Measurements from ENCODE around the gene ADCY1. TPM values are rescaled to one million over a fixed set of nuclear protein-coding genes. Genes with fewer than 3 reads are reported as not detected.

ADCY1 gene
- total RNA-seq, 4 donors from 2014 or later, result 0.49 to 1.2 (median 0.72) TPM

DNA sequence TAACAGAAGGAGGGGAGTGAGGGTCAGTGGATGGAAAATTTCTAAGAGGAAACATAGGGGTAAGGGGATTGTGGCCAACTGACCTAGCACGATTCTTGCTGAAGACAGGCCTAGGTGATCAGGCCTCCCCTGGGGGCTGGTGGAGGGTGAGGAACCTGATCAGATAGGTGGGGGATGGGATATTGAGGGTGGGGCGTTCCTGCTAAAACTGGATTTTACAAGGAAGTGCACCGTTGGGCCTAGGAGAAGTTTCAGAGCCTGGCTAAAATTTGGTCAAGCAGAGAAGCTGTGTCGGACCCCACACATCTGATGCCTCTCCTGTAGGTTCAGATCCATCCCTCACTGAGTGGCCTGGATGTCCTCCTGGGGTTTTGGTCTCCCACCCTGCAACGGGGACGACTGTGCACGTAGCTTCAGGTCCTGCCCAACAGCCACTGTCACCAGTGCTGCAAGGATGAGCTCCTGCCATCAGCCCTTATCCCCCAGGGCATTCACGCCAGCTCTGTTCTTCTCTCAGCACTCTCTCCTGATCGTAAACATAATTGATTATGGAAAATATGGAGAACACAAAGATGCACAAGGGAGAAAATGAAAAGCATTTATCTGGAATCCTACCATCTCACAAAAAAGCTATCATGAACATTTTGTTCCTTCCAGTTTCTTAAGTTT, 89.9 kb downstream of the ADCY1 start:
- no peak for TF ChIP-seq EP300 (IDR thresholded peaks at IDR 0.05)
- TF ChIP-seq, protein P1, sequence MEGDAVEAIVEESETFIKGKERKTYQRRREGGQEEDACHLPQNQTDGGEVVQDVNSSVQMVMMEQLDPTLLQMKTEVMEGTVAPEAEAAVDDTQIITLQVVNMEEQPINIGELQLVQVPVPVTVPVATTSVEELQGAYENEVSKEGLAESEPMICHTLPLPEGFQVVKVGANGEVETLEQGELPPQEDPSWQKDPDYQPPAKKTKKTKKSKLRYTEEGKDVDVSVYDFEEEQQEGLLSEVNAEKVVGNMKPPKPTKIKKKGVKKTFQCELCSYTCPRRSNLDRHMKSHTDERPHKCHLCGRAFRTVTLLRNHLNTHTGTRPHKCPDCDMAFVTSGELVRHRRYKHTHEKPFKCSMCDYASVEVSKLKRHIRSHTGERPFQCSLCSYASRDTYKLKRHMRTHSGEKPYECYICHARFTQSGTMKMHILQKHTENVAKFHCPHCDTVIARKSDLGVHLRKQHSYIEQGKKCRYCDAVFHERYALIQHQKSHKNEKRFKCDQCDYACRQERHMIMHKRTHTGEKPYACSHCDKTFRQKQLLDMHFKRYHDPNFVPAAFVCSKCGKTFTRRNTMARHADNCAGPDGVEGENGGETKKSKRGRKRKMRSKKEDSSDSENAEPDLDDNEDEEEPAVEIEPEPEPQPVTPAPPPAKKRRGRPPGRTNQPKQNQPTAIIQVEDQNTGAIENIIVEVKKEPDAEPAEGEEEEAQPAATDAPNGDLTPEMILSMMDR (IDR thresholded peaks at IDR 0.05), result no peak
- TF ChIP-seq POLR2AphosphoS5 (IDR thresholded peaks at IDR 0.05), result no peak
- TF ChIP-seq POLR2A (IDR thresholded peaks at IDR 0.05), result no peak
- H3K4me3 ChIP-seq, result no peak overlapping the region
- no peaks in the 10 kb centered on the region for H3K9me3 ChIP-seq
- H3K27me3 ChIP-seq, result no peaks in the 10 kb centered on the region
- no peaks in the 10 kb centered on the region for H3K4me1 ChIP-seq
- ATAC-seq, result no peak
- WGBS, 2 donors (ENCODE audit: low coverage in 1 of 2), result 77 to 92% methylated on average over 4 to 7 of the region's 9 CpGs
- no peaks in the 10 kb centered on the region for H3K36me3 ChIP-seq
- no peak overlapping the region for H3K27ac ChIP-seq

DNA sequence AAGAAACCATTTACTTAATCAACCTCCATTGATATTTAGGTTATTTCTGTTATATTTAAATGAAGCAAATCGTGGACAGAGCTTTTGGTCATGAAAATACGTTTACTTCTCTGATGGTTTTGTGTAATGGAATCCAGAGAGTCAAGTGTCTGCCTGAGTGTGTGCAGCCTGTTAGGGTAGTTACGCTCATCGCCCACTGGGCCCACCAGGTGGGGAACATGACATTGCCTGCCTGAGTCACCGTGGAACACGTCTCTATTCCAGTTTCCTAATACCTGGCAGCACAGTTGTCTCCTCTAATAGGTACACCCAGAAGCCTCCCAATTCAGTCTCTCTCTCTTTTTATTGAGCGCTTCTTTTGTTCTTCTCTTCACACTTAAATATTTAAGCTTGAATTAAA, 91.0 kb downstream of the ADCY1 start:
- no peak overlapping the region for H3K4me3 ChIP-seq

DNA sequence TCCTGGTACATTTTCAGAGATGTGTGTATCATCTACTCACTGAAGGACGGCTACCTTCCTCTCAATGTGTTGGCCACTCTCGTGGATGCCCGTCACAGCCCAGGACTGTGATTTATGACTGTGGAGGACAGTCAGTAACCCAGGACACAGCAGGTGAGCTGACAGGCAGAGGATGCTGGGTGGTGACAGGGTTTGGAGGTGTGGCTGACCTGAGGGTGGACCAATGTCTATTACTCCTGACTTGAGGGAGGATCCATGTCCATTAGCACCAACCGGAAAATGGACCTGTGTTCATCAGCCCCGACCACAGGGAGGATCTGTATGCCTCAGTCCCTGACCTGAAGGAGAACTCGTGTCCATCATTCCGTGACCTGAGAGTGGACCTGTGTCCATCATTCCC, 96.1 kb downstream of the ADCY1 start:
- H3K27ac ChIP-seq, result no peak overlapping the region
- H3K4me1 ChIP-seq, result no peaks in the 10 kb centered on the region
- WGBS, 2 donors (ENCODE audit: low coverage in 1 of 2), result no CpG with 5 or more reads among the region's 7 CpGs
- H3K27me3 ChIP-seq, result no peaks in the 10 kb centered on the region
- TF ChIP-seq POLR2A (IDR thresholded peaks at IDR 0.05), result no peak
- no peak for TF ChIP-seq EP300 (IDR thresholded peaks at IDR 0.05)
- no peaks in the 10 kb centered on the region for H3K36me3 ChIP-seq
- peaks cover 0 to 3% (median 0%) of the 10 kb centered on the region in 3 donors for H3K9me3 ChIP-seq
- no peak for ATAC-seq
- H3K4me3 ChIP-seq, result no peak overlapping the region

More for the DNA sequence above, 91.0 kb downstream of the ADCY1 start:
- 83 to 87% methylated on average over 6 to 7 of the region's 7 CpGs for WGBS, 2 donors (ENCODE audit: low coverage in 1 of 2)
- TF ChIP-seq POLR2AphosphoS5 (IDR thresholded peaks at IDR 0.05) (no peak), EP300 (IDR thresholded peaks at IDR 0.05) (no peak), POLR2A (IDR thresholded peaks at IDR 0.05) (no peak)
- TF ChIP-seq, protein P1 (IDR thresholded peaks at IDR 0.05), result no peak
- ATAC-seq, result no peak
- no peak overlapping the region for H3K27ac ChIP-seq
- H3K27me3 ChIP-seq, result no peaks in the 10 kb centered on the region
- no peaks in the 10 kb centered on the region for H3K36me3 ChIP-seq
- H3K9me3 ChIP-seq, result no peaks in the 10 kb centered on the region
- H3K4me1 ChIP-seq, result no peaks in the 10 kb centered on the region

DNA sequence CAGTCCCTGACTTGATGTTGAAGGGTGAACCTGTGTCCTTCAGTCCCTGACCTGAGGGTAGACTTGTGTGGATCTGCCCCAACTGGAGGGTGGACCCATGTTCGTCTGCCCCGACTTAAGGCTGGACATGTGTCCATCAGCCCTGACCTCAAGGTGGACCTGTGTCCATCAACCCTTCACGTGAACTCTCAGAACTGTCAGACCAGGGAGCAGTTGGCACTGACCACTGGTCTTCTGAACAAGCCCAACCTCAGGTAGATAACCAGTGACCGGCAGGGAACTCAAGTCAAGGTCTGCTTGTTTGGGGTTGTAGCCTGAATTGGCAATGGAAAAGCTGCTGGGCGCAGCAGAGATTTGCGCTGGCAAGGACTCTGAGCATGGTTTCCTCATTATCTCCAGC, 96.5 kb downstream of the ADCY1 start:
- no peak for ATAC-seq
- 100% methylated on average over 2 of the region's 6 CpGs; no CpG with 5 or more reads in 1 of the 2 donors for WGBS, 2 donors (ENCODE audit: low coverage in 1 of 2)
- no peak for TF ChIP-seq POLR2AphosphoS5 (IDR thresholded peaks at IDR 0.05)
- TF ChIP-seq, protein P1 (IDR thresholded peaks at IDR 0.05), result no peak
- Histone ChIP-seq H3K9me3 (peaks cover 0 to 3% (median 0%) of the 10 kb centered on the region in 3 donors), H3K4me3 (no peak overlapping the region), H3K27me3 (no peaks in the 10 kb centered on the region), H3K36me3 (no peaks in the 10 kb centered on the region), H3K27ac (no peak overlapping the region), H3K4me1 (no peaks in the 10 kb centered on the region)

DNA sequence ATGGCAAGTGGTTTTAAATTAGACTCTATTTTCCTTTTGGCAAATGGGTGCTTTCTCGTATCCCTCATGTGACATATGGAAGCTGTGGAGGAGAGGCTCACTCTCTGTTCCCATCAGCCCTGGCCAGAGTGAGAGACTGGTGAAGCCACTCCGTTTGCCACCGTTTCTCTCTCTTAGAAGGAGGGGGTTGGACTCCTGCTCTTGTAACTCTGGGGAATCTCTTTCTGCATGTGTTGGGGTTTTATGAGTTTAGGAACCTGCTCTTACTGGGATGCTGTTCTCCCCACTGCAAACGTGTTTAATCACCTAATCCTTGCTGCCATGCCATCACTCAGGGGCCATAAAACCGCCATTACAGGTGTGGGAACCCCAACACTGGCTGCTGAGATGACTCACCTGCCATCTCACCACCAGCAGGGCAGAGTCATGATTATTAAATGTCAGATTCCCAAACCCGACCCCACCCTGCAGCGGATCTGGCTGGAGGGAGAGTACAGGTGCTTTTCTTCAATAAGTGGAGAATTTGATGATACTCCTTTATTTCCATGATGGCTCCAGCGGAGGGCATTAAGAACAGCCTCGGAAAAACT, 103.2 kb downstream of the ADCY1 start:
- no peak overlapping the region for H3K4me3 ChIP-seq
- 70 to 100% methylated on average over 1 to 5 of the region's 9 CpGs for WGBS, 2 donors (ENCODE audit: low coverage in 1 of 2)
- peaks cover 0 to 3% (median 0%) of the 10 kb centered on the region in 3 donors for H3K9me3 ChIP-seq
- no peaks in the 10 kb centered on the region for H3K4me1 ChIP-seq
- H3K27me3 ChIP-seq, result no peaks in the 10 kb centered on the region
- H3K36me3 ChIP-seq, result peaks cover 0 to 11% of the 10 kb centered on the region in 2 donors
- ATAC-seq, result no peak
- no peak overlapping the region for H3K27ac ChIP-seq
- TF ChIP-seq EP300 (IDR thresholded peaks at IDR 0.05), result no peak
- TF ChIP-seq POLR2AphosphoS5 (IDR thresholded peaks at IDR 0.05), result no peak
- no peak for TF ChIP-seq POLR2A (IDR thresholded peaks at IDR 0.05)
- TF ChIP-seq, protein P1 (IDR thresholded peaks at IDR 0.05), result no peak
